Immature natural killer cell (primary cell): ENCODE measurements around the gene MRPS7. TPM values are rescaled to one million over a fixed set of nuclear protein-coding genes. Genes with fewer than 3 reads are reported as not detected.

Source experiments
- DNase-seq, 3 donors: peaks; one replicate each; pipeline ENCODE4 v3.0.0; 2022; ENCODE audit warnings: mixed read lengths in 1 of 3
- H3K27ac Mint-ChIP-seq, 6 donors: one replicate each; pipeline ENCODE4 v1.8.0; 2020; ENCODE audit warnings: mixed read lengths in 6 of 6, mild to moderate bottlenecking in 5 of 6, inconsistent platforms in 4 of 6, moderate library complexity in 3 of 6
- H3K27me3 Mint-ChIP-seq, 3 donors: one replicate each; pipeline ENCODE4 v1.8.0; 2020 to 2021; ENCODE audit warnings: low read depth in 3 of 3, mild to moderate bottlenecking in 3 of 3, mixed read lengths in 3 of 3, moderate library complexity in 3 of 3, inconsistent platforms in 1 of 3
- H3K36me3 Mint-ChIP-seq, 3 donors: one replicate each; pipeline ENCODE4 v1.8.0; 2020; ENCODE audit warnings: mixed read lengths in 3 of 3, inconsistent platforms in 2 of 3, mild to moderate bottlenecking in 2 of 3
- H3K4me1 Mint-ChIP-seq, 2 donors: one replicate each; pipeline ENCODE4 v1.8.0; 2020; ENCODE audit warnings: inconsistent platforms in 2 of 2, mild to moderate bottlenecking in 2 of 2, mixed read lengths in 2 of 2, moderate library complexity in 1 of 2
- H3K4me3 Mint-ChIP-seq, 5 donors: one replicate each; pipeline ENCODE4 v1.8.0; 2020; ENCODE audit warnings: mild to moderate bottlenecking in 5 of 5, mixed read lengths in 5 of 5, inconsistent platforms in 3 of 5, moderate library complexity in 3 of 5
- H3K9me3 Mint-ChIP-seq, 6 donors: one replicate each; pipeline ENCODE4 v1.8.0; 2020; ENCODE audit warnings: mild to moderate bottlenecking in 6 of 6, mixed read lengths in 6 of 6, inconsistent platforms in 4 of 6, moderate library complexity in 3 of 6
- polyA plus RNA-seq, 3 donors: library from polyadenylated mRNA; unstranded; fragments of 300-500 nt; fragmentation: Illumina TruSeq; gene quantifications; one replicate each; pipeline ENCODE4 v1.2.3, GENCODE V29; 2021

Gene MRPS7
- polyA plus RNA-seq: 100 to 1,000 TPM; 118 to 189 (median 122) TPM

DNA sequence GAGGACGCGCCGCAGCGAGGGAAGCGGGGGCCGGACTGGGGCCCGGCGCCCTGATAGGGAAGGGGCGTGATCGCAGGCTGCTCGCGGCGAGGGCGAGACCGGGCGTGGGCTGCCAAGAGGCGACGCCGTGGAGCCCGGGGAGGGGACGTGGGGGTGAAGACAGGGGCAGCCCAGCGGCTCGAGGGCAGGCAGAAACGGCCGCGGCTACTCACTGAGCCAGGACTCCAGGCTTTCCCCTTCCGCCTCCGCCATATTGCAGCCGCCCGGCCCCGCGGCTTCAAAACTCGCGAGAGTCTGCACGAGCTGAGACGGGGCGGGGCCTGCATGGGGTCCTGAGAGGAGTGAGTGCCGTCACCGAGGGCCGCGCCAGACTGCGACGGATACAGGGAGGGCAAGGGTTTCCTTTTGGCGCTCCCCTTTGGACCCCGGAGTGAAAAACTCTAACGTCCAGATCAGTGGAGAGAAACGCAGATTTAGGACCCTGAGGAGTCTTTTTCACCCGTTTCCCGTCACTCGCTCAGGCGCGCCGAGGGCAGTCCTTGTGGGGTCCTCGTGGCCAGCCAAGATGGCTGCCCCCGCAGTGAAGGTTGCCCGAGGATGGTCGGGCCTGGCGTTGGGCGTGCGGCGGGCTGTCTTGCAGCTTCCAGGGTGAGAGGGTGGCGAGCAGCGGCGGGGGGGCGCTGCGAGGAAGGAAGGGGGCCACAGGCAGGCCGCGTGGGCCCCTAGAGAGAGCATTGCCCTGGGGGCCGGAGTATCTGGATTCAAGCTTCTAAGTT lies at the start of gene MRPS7, which contains the start of gene GGA3:
Gene MRPS7 (plus strand): TSS at position 544 of the 776 bp plus-strand sequence. CDS start 22 bp downstream, at position 566.
Gene GGA3 (minus strand): TSS at position 271 of the 776 bp plus-strand sequence. CDS start 19 bp downstream, at position 252.
- Mint-ChIP-seq H3K27me3 (peaks cover 4 to 18% (median 6%) of the 10 kb centered on the region in 3 donors), H3K27ac (peak within 1 kb of the TSS; percentile 99 to 100 (median 99)), H3K4me3 (peak within 1 kb of the TSS; percentile 94 to 99 (median 95)), H3K9me3 (no peaks in the 10 kb centered on the region), H3K4me1 (peaks cover 47 to 62% of the 10 kb centered on the region in 2 donors), H3K36me3 (peaks cover 0 to 10% (median 4%) of the 10 kb centered on the region in 3 donors)
- DNase-seq: peak; percentile 96 to 97 (median 97)

DNA sequence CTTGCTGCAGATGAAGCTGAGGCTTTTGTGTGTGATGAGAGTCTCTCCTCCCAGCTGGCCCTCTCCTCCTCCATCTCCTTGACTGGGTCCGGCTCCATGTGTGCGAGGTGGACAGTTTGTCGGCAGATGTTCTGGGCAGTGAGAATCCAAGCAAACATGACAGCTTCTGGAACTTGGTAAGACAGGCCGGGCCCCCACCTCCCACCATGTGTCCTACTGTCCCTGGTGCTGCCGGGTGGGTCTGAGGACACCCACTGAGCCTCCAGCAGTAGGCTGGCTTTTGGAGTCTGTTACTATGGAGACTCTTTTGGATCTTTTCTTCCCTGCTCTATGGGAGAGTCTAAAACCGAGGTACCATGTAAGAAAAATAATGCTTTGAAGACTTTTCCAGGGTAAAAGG lies 43.5 kb upstream of the MRPS7 start:
- Mint-ChIP-seq H3K4me3 (no peak overlapping the region), H3K27ac (no peak overlapping the region), H3K27me3 (peaks cover 0 to 2% (median 0%) of the 10 kb centered on the region in 3 donors), H3K36me3 (peaks cover 13 to 33% (median 20%) of the 10 kb centered on the region in 3 donors), H3K9me3 (no peaks in the 10 kb centered on the region), H3K4me1 (no peaks in the 10 kb centered on the region)
- no peak for DNase-seq

DNA sequence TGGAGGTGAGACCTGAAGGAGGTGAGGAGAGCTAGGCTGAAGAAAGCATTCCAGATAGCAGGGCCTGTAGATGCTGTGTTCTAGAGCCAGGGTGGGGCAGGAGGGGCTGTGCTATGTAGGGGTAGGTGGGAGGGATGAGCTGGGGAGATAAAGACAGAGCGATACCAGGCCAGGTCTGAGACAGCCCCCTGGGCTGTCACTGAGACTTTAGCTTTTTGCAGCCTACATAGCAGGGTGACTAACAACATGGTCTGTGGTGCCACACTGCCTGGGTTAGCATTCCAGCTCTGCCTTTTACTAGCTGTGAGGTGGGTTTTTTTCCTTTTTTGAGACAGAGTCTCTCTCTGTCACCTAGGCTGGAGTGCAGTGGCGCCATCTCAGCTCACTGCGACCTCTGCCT lies 41.9 kb upstream of the MRPS7 start:
- Mint-ChIP-seq H3K9me3 (no peaks in the 10 kb centered on the region), H3K27ac (peak overlapping the region in 2 of 6 donors; percentile 46 to 71), H3K4me1 (no peaks in the 10 kb centered on the region), H3K4me3 (no peak overlapping the region), H3K36me3 (peaks cover 15 to 33% (median 20%) of the 10 kb centered on the region in 3 donors), H3K27me3 (peaks cover 0 to 2% (median 0%) of the 10 kb centered on the region in 3 donors)
- no peak for DNase-seq

DNA sequence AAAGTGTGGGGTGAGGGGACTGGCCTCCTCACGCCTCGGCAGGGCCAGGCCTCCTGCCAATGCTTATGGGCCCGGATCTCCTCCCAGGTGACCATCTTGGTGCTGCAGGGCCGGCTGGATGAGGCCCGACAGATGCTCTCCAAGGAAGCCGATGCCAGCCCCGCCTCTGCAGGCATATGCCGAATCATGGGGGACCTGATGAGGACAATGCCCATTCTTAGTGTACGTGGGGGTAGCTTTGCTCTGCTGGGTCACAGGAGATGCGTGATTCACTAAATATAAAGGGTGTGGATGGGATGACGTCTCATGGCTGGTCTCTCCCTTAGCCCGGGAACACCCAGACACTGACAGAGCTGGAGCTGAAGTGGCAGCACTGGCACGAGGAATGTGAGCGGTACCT lies 36.7 kb upstream of the MRPS7 start:
- Mint-ChIP-seq H3K27ac (peak overlapping the region in 1 of 6 donors; percentile 23), H3K36me3 (peaks cover 4 to 25% (median 18%) of the 10 kb centered on the region in 3 donors), H3K4me1 (no peaks in the 10 kb centered on the region), H3K9me3 (no peaks in the 10 kb centered on the region), H3K4me3 (no peak overlapping the region), H3K27me3 (peaks cover 0 to 2% (median 0%) of the 10 kb centered on the region in 3 donors)
- DNase-seq: no peak

DNA sequence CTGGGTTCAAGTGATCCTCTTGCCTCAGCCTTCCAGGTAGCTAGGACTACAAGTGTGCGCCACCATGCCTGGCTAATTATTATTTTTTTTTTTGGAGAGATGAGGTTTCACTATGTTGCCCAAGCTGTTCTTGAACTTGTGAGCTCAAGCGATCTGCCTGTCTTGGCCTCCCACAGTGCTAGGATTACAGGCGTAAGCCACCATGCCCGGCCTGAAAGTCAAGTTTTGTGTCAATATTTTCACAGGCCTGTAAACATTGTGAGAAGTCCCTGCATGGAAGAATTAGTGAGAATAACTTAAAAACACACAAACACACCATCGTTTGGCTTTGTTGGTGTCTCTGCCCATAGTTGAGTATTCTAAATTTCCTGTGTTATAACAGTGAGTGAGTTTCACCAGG lies 34.0 kb upstream of the MRPS7 start:
- H3K27me3 Mint-ChIP-seq: no peaks in the 10 kb centered on the region
- H3K27ac Mint-ChIP-seq: no peak overlapping the region
- no peak for DNase-seq
- no peaks in the 10 kb centered on the region for H3K4me1 Mint-ChIP-seq
- peaks cover 5 to 24% (median 16%) of the 10 kb centered on the region in 3 donors for H3K36me3 Mint-ChIP-seq
- H3K9me3 Mint-ChIP-seq: no peaks in the 10 kb centered on the region
- H3K4me3 Mint-ChIP-seq: no peak overlapping the region

DNA sequence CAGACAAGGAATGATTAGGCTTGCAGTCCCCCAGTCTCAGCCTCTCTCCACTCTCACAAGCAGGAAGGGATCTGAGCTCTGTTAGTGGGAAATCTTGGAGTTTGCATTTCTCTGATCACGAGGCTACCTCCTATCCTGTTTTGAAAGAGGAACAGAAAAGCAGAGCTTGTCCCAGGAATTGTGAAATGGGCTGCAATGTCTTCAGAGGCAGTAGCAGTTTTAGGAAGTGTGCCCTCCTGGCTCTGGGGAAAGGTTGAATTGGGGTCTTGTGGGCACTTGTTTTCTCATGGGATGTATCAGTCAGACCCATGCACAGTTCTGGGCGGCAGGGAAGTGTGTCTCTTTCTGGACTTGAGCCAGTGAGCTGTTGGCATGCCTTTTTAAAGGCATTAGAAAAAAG lies 33.4 kb upstream of the MRPS7 start:
- H3K9me3 Mint-ChIP-seq: no peaks in the 10 kb centered on the region
- no peak for DNase-seq
- H3K36me3 Mint-ChIP-seq: peaks cover 5 to 29% (median 13%) of the 10 kb centered on the region in 3 donors
- peaks cover 0 to 2% (median 0%) of the 10 kb centered on the region in 3 donors for H3K27me3 Mint-ChIP-seq
- no peak overlapping the region for H3K4me3 Mint-ChIP-seq
- H3K27ac Mint-ChIP-seq: peak overlapping the region in 3 of 6 donors; percentile 20 to 67 (median 57)
- no peaks in the 10 kb centered on the region for H3K4me1 Mint-ChIP-seq

DNA sequence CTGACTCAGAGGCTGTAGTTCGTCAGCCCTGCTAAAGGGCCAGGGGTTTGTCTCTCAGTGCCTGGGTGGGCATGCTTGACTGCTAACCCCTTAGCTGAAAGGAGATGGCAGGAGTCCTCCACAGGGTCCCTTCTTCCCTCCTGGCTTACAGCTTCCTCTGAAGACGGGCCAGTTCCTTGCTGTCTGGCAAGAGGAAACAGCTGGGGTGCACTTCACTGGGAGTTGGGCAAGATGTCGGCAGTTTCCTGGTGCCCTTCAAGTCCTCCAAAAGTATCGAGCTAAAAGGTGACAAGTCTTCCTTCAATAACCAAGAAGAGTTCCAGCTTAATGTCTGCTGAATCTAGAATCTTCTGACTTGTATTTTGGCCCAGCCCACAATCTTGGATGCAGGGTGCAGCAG lies 32.8 kb upstream of the MRPS7 start:
- no peak overlapping the region for H3K27ac Mint-ChIP-seq
- H3K36me3 Mint-ChIP-seq: peaks cover 5 to 29% (median 13%) of the 10 kb centered on the region in 3 donors
- H3K27me3 Mint-ChIP-seq: peaks cover 0 to 2% (median 0%) of the 10 kb centered on the region in 3 donors
- DNase-seq: no peak
- H3K4me3 Mint-ChIP-seq: no peak overlapping the region
- H3K9me3 Mint-ChIP-seq: no peaks in the 10 kb centered on the region
- H3K4me1 Mint-ChIP-seq: no peaks in the 10 kb centered on the region

DNA sequence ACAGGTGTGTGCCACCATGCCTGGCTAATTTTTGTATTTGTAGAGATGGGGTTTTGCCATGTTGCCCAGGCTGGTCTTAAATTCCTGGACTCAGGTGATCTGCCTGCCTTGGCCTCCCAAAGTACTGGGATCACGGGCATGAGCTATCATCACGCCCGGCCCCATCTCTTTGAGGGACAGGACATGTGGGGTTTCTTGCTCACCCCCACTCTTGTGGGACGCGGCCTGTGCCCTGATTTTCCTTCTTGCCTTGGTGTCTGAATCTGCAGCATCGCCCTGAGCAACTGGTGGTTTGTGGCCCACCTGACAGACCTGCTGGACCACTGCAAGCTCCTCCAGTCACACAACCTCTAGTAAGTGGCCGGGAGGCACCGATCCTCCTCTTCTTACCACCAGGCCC lies 30.6 kb upstream of the MRPS7 start:
- Mint-ChIP-seq H3K27me3 (peaks cover 2 to 6% (median 4%) of the 10 kb centered on the region in 3 donors), H3K36me3 (peaks cover 9 to 40% (median 14%) of the 10 kb centered on the region in 3 donors), H3K9me3 (no peaks in the 10 kb centered on the region), H3K27ac (no peak overlapping the region), H3K4me3 (no peak overlapping the region), H3K4me1 (no peaks in the 10 kb centered on the region)
- DNase-seq: no peak

DNA sequence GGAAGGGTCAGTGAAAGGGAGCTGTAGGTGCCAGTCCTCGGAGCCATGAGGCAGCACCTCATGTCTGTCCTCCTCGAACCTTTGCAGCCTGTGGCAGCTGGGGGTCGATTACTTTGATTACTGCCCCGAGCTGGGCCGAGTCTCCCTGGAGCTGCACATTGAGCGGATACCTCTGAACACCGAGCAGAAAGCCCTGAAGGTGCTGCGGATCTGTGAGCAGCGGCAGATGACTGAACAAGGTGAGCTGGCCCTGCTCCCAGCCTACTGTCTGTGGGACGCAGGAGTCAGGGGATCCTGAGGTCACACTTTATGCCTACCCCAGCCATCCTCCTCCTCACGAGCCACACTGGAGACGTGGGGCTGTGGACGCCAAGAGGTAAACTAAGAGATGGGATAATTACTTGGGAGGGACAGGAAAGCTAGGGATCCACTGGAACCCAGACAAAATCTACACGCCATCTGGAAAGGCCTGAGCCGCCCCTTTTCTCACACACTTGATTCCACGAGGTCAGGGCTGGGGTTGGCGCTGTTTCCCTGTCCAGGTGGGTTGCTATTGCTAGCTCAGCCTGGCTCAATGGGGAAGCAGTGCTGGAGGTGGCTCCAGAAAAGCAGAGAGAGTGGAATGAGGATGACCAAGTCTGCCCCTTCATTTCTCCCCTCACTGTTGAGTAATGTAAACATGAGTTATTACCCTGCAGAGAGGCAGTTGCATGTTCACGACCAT lies 29.8 kb upstream of the MRPS7 start:
- Mint-ChIP-seq H3K27me3 (peaks cover 2 to 6% (median 4%) of the 10 kb centered on the region in 3 donors), H3K4me3 (no peak overlapping the region), H3K4me1 (no peaks in the 10 kb centered on the region), H3K27ac (peak overlapping the region in 1 of 6 donors; percentile 7), H3K36me3 (peaks cover 7 to 38% (median 14%) of the 10 kb centered on the region in 3 donors), H3K9me3 (no peaks in the 10 kb centered on the region)
- DNase-seq: no peak

DNA sequence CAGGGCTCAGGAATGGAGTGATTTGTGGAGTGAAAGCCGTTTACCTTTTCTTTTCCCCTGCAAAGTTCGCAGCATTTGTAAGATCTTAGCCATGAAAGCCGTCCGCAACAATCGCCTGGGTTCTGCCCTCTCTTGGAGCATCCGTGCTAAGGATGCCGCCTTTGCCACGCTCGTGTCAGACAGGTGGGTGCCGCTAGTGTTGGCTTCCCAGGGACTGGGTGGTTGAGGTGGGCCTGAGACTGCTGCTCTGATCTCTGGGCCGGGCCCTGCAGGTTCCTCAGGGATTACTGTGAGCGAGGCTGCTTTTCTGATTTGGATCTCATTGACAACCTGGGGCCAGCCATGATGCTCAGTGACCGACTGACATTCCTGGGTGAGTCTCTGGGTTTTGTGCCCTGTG lies 28.9 kb upstream of the MRPS7 start:
- no peak overlapping the region for H3K27ac Mint-ChIP-seq
- peaks cover 2 to 6% (median 4%) of the 10 kb centered on the region in 3 donors for H3K27me3 Mint-ChIP-seq
- no peak overlapping the region for H3K4me3 Mint-ChIP-seq
- no peaks in the 10 kb centered on the region for H3K4me1 Mint-ChIP-seq
- no peaks in the 10 kb centered on the region for H3K9me3 Mint-ChIP-seq
- H3K36me3 Mint-ChIP-seq: peaks cover 6 to 40% (median 14%) of the 10 kb centered on the region in 3 donors
- DNase-seq: no peak

DNA sequence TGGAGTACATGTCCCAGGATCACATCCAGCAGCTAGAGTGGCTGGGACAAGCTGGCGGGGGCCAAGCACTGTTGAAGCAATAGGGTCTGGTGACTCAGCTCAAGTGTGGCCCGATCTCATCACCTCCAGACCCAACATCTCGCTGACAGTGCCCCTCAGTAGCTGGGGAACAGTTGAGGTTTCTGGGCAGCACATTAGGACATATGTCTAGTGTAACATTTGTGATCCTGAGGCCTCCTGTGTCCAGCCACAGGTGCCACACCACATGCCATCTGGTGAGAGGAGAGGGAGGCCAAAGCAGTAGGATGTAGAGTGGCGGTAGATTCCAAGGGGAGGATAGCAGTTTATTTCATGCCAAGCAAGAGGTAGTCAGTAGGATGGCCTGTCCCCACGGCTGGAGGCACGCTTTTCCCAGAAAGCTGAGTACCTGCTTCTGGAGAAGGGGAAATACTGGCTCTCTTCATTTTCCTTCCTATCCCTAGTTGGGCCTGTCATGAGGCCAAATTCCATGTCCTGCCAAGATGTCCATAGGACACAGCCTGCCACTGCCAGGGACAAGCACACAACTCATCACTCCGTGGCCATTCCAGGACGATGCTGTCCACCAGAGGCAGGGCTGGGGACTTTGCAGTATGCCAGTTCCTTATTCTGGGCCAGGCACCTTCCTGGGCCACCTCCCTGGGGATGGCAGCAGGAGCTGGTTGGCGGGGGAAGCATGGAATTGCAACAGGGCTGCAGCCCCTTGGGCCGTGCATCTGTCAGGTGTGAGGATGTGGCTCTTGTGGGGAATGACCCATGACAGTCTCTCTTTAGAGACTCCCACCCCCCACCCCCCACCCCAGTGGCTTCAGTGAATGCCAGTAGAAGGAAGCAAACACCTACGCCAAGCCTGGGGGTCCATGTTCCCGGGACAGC lies 24.3 kb upstream of the MRPS7 start:
- peaks cover 5 to 36% (median 17%) of the 10 kb centered on the region in 3 donors for H3K36me3 Mint-ChIP-seq
- no peak overlapping the region for H3K4me3 Mint-ChIP-seq
- peaks cover 7 to 9% of the 10 kb centered on the region in 2 donors for H3K4me1 Mint-ChIP-seq
- H3K9me3 Mint-ChIP-seq: no peaks in the 10 kb centered on the region
- H3K27ac Mint-ChIP-seq: peak overlapping the region in 2 of 6 donors; percentile 35 to 53
- H3K27me3 Mint-ChIP-seq: peaks cover 2 to 6% (median 4%) of the 10 kb centered on the region in 3 donors
- DNase-seq: no peak

DNA sequence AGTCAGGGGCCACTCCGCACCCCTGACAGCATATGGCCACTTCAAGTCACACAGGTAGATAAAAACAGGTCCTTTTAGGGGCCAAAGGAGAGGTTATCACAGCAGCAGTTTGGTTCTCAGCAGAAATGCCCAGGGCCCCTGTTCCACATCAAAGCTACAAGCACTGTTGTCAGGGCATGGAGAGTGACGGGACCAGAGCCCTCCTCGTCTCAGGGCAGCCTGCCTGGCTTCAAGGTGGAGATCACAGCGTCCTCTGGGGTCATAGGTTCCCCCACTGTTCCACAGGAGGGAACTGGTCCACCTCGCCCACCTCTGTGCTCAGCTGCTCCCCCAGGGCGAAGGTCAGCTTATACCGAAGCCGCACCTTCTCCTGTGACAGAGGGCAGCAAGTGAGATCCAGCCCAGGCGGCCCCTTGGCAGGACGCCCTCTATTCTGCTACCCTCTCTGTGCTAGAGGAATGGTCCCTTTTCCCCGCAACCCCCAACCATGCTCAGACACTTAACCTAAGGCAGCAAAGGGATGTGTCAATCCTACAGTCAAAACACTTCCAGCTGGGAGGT lies 23.6 kb upstream of the MRPS7 start:
- peaks cover 7 to 14% of the 10 kb centered on the region in 2 donors for H3K4me1 Mint-ChIP-seq
- no peak for DNase-seq
- H3K36me3 Mint-ChIP-seq: peaks cover 4 to 32% (median 15%) of the 10 kb centered on the region in 3 donors
- H3K27ac Mint-ChIP-seq: peak overlapping the region in 1 of 6 donors; percentile 46
- peaks cover 2 to 4% (median 3%) of the 10 kb centered on the region in 3 donors for H3K27me3 Mint-ChIP-seq
- H3K4me3 Mint-ChIP-seq: no peak overlapping the region
- H3K9me3 Mint-ChIP-seq: no peaks in the 10 kb centered on the region
